Vagina (tissue), 2 donors: ENCODE measurements around the gene KLHL4.

Source experiments
- CTCF ChIP-seq, 3 experiments: fragments of 450-650 bp in 2 of 3; fragments of 200-600 bp in 1 of 3; sonication (generic) in 1 of 3; IDR thresholded peaks; one replicate each; pipeline ENCODE4 v1.5.1; 2017 to 2019; ENCODE audit warnings: antibody characterized with exemption in 3 of 3, mild to moderate bottlenecking in 2 of 3, moderate library complexity in 2 of 3
- POLR2A ChIP-seq, 2 donors: fragments of 450-650 bp; IDR thresholded peaks; one replicate each; pipeline ENCODE4 v1.6.1; 2017; ENCODE audit warnings: antibody characterized with exemption in 2 of 2, mild to moderate bottlenecking in 2 of 2, moderate library complexity in 2 of 2
- POLR2AphosphoS5 ChIP-seq, 2 donors: sonication (generic); formaldehyde crosslinking; IDR thresholded peaks; one replicate each; pipeline ENCODE4 v1.9.0; 2017; ENCODE audit warnings: antibody characterized with exemption in 2 of 2, mild to moderate bottlenecking in 2 of 2, low read depth in 1 of 2; ENCODE audit not compliant: insufficient read depth in 1 of 2

GRCh38 chrX:87706134-87706533, 188.5 kb downstream of the KLHL4 start:
- TF ChIP-seq CTCF (IDR thresholded peaks at IDR 0.05) = no peak
- no peak for TF ChIP-seq POLR2AphosphoS5 (IDR thresholded peaks at IDR 0.05; ENCODE audit: insufficient read depth in 1 of 2, low read depth in 1 of 2)
- no peak for TF ChIP-seq POLR2A (IDR thresholded peaks at IDR 0.05)
